Stimulated activated CD4-positive, alpha-beta T cell treated with anti-CD3 and anti-CD28 coated beads, Interleukin-1b, Interleukin-23, amount 100 ng/mL, for 24 hours (primary cell): ENCODE data around the gene HOXC13.

Experiments used
- DNase-seq, 4 experiments: peaks; one replicate each; pipeline ENCODE4 v3.0.0-alpha.2; 2020; ENCODE audit warnings: low read depth in 4 of 4, low spot score in 1 of 4

The HOXC13 gene

DNA sequence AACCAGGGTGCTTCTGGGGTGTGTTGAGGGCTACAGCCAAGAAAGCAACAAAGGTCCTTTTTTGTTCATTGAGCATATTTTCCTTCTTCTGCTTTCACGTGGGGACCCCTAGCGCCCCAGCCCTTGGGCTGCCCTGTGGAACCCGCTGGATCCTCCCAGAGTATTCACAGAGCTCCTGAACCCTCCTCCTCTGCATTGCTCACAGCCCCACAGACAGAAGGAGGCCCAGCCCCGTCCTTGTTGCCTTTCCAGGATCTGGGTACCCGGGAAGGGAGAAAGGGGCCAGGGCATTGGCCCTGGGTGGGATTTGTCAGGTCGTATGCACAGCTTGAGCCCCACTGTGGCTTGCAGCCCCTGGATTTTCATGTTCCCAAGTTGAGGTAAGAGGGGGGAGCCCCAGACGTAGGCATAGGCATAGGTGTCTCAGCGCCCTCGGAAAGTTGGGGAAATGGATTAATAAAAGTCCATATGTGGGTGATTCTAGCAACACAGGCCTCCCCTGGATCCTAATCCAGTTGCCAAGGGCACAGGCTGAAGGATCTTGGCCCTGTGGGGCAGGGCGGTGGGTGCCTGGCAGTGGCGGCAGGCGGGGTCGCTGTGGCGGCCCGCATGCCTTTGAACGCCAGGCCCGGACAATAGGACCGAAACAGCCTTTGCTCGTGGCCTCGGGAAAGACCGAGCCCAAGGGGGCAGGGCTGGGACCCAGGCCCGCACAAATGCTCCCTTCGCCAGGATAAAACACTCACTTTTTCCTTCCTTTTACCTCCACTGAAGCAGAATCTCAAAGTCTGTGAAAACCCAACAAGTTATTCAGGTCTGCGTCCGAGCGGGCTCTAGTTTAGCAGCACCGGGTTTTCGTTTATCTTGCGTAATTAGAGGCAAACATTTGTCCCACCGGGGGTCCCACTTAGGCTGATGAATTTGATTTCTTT is 43.3 kb downstream of the HOXC13 start:
- no peak for DNase-seq

GRCh38 chr12:53982648-53983567 is 44.3 kb downstream of the HOXC13 start:
- DNase-seq: no peak

GRCh38 chr12:53983568-53983949 is 44.9 kb downstream of the HOXC13 start:
- DNase-seq: no peak

DNA sequence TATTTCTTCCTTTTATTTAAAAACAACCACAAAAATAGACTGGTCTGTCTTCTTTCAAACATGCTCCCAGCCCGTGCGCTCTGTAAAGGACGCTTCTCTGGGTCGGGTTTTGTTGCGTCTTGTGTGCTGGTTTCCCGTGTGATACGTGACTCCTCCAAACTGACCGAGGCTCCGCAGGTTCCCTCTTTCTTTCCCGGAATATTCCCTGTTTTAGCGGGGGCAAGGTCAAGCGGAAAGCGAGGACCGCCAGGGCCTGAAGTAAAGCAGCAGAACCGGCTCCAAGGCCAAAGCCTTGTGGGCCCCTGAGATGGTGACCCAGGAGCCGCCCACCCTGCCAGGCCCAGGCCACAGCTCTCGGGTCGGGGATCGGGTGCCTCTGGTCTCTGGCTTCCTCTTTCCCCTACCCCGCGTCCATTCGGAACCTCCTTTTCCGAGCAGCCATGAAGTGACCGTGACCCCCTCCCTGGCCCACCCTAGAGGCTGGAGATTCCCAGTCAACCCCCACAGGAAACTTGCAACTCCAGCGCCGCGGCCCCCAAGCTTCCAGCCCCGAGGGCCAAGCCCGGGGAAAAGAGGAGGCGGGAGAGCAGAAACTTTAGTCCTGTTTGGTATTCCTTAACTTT is 45.4 kb downstream of the HOXC13 start:
- DNase-seq: no peak

DNA sequence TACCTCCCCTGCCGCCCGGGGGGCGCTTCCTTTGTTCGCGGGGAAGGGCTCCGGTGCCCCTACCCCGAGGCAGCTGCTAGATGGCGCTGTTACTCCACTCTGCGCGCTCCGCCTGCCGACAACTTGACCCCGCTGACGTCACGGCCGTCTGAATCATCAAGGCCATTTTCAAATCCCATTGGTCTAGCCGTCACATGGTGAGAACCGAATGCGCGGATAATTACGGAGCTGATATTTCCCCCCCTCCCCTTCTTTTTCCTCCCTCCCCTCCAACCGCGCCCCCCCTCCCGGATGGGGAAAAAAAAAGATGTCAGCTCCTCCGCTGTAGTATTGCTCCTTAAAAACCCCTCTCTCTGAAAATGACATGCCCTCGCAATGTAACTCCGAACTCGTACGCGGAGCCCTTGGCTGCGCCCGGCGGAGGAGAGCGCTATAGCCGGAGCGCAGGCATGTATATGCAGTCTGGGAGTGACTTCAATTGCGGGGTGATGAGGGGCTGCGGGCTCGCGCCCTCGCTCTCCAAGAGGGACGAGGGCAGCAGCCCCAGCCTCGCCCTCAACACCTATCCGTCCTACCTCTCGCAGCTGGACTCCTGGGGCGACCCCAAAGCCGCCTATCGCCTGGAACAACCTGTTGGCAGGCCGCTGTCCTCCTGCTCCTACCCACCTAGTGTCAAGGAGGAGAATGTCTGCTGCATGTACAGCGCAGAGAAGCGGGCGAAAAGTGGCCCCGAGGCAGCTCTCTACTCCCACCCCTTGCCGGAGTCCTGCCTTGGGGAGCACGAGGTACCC is 46.5 kb downstream of the HOXC13 start, which contains the start of gene HOXC10:
Gene HOXC10 (plus strand): TSS at position 246 of the 791 bp plus-strand sequence. CDS start 114 bp downstream, at position 360.
- DNase-seq: peak; percentile 51 to 85 (median 68)

DNA sequence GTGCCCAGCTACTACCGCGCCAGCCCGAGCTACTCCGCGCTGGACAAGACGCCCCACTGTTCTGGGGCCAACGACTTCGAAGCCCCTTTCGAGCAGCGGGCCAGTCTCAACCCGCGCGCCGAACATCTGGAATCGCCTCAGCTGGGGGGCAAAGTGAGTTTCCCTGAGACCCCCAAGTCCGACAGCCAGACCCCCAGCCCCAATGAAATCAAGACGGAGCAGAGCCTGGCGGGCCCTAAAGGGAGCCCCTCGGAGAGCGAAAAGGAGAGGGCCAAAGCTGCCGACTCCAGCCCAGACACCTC is 47.0 kb downstream of the HOXC13 start:
- no peak for DNase-seq

DNA sequence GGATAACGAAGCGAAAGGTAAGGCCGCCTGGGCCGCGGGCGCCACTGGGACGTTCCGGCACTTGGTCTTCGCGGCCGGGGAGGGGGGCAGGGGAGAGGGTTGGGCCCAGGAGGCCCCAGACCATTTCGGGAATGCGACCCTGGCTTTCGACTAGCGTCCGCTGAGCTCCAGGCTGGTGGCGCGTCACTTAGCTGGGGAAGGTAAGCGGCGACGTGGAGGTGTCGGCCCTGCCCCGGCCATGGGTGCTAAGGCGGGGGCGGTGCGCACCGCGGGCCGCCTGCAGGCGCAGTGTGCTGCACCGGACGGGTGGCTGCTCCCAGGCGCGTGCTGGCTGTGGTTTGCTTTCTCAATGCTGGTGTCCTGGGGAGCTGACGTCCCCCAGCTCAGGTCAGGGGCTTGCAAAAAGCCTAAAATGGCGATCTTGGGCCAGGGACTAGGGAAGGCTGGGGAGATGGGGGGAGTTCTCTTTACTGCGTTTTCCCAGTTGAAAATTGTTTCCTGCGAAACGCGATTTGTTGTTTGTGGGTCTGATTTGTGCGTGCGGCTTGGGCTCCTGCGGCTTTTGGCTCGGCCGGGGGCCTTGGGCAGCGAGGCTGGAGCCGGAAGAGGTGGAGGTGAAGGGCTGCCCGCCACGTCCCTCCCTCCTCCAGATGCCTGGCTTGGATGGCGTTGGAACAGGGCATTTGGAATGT is 47.5 kb downstream of the HOXC13 start:
- no peak for DNase-seq

DNA sequence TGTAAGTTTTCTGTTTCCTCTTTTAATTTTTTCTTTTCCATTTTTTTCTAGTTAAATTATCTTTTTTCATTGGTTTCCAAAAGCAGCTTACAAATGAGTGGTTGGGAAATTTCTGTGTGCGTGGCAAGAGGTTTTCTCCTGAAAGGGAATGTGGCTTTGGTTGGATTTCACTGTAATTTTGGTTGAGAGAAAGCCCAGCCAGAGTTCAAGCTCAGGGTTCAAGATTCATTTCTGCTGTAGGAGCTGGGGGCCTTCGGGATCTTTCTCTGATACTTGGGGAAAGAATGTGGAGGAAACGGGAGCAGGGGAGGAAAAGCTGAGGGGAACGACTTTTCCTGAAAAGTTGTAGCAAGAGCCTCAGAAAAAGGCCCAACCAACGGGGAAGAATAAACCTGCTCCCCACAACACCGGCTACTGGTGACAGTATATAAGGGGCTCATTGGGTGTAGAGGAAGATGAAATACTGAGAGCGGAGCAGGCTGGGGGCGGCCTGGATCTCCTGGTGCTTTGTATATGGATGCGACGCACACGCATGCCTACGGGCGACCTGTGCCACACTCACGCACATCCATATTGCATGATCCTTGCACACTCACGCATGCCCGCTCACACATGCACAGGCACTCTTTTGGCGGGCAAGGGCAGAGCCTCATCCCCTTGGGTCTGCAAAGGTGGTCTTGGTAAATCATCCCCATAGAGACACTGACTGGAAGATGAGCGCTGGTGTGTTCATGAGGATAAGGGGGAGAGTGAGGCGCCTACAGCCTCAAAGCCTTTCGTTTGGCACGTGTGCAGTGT is 48.3 kb downstream of the HOXC13 start:
- DNase-seq: no peak

DNA sequence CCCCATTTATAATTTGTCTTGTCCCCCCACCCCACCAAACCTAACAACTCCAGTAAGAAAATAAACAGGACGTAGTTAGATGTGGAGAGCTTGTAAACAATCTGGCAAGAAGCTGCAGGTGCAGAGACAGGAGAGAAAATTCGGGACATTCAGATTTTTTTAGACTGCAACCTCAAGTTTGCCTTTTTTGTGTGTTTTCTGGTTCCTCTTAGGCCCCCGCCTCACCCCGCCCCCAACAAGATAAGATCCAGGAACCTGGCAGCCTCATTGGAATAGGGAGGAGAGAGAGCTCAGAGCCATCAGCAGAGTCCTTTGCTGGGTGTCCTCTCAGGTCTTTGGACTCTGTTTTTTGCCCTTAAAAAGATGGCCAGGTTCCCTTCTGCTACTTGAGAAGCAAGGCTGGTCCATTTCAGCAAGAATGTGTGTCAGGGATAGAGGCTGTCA is 49.2 kb downstream of the HOXC13 start:
- DNase-seq: no peak

- no peak for DNase-seq
Measured at GRCh38 chr12:53988541-53989226, 50.1 kb downstream of the HOXC13 start.

DNA sequence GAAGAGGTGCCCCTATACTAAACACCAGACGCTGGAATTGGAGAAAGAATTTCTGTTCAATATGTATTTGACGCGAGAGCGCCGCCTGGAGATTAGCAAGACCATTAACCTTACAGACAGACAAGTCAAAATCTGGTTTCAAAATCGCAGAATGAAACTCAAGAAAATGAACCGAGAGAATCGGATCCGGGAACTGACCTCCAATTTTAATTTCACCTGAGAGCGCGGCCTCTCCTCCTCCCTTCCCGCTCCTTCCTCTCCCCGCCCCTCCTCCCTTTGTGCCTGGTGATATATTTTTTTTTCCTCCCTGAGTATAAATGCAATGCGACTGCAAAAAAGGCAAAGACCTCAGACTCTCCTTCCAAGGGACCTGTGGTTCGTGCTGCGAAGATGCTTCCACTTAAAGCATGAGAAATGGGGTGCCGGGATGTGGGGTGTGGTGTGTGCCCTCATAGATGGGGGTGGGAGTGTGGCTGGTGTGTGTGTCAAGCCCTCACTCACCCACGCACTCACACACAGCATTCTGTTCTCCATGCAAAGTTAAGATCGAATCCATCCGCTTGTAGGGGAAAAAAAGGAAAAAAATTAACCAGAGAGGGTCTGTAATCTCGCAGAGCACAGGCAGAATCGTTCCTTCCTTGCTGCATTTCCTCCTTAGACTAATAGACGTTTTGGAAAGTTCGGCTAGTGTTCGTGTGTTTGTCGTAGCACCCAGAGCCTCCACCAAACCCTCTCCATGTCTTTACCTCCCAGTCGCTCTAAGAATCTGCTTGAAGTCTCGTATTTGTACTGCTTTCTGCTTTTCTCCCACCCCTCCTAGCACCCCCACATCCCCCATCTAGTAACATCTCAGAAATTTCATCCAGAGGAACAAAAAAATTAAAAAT is 50.8 kb downstream of the HOXC13 start:
- DNase-seq: no peak

- DNase-seq: no peak
Measured at GRCh38 chr12:53990311-53991076, 51.9 kb downstream of the HOXC13 start.

DNA sequence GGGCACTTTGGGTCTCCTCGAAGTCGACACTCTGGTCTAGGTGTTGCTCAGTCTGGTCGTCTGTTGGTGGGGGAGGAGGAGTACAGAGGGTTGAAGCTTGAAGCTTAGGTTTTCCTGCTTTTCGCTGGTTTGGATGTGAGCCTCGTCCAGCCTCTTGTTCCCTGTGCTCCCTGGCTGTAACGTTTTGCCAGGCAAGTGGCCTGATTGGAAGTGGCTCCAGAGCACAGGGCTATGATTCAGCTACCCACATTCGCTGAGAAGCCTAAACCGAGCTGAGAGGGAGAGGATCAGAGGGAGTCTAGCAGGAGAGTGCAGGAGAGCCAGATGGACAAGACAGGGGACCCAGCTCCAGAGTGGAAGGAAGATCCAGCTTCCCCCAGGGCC is 52.4 kb downstream of the HOXC13 start:
- DNase-seq: no peak

DNA sequence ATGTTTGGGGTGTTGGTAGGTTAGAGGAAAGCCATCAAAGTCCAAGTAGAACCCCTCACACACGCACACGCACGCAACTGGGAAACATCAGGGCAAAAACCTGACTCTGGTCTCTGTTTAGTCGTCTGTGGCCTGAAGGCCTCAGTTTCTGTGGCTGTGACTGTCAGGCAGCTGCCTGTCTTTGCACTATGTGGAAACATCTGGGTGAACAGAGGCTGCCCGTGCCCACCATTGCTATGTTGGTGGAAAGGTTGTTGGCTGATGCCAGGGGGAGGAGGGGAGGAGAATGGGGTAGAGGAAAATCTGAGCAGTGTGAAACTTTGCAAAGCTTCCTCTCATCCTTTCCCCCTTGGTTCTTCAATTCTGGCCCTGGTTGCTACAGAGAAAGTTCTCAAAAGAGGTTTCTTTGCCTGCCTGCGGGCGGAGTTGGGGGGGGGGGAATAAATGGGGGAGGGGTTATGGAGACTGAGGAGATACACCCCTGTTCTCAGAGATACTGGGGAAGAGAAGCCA is 53.8 kb downstream of the HOXC13 start:
- no peak for DNase-seq

DNA sequence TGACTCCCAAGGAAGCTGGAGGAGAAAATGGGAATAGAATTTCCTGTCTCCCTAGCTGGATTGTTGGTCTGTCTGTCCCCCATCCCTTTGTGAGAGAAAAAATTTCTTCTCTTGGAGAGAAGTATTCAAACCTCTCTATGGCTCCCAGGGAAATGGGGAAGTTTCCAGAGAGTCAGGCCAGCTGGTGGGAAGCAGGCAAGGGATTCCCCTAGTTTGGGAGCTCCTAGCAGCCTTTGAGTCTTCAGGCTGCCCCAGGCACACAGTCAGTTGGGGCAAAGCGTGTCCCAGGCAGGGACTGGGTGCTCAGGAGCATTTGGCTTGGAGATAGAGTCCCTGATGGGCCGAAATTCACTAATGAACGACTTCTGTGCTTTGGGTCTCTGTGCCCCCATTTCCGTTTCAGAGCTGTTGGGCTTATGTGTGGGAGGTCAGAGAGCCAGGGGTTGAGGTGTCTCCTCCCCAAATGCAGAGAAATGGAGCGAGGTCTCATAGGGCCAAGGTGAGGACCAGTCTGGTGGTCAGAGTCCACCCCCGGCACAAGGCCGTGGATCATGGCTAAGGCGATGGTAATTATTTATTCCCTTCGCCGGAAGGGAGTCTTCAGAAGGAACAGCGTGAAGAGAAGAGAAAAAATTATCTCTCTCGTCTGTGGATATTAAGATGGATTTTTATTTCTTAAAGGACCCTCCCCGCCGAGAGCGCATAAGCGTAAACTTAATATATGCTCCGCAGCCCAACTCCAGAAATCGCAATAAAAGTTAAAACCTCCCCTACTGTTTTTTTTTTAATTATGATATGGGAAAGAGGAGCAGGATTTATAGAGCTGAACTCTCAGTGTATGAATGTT is 54.8 kb downstream of the HOXC13 start:
- DNase-seq: no peak

- no peak for DNase-seq
Measured at GRCh38 chr12:53994009-53994263, 55.3 kb downstream of the HOXC13 start.
